ENCODE data around the gene UBE2J2.

DNA sequence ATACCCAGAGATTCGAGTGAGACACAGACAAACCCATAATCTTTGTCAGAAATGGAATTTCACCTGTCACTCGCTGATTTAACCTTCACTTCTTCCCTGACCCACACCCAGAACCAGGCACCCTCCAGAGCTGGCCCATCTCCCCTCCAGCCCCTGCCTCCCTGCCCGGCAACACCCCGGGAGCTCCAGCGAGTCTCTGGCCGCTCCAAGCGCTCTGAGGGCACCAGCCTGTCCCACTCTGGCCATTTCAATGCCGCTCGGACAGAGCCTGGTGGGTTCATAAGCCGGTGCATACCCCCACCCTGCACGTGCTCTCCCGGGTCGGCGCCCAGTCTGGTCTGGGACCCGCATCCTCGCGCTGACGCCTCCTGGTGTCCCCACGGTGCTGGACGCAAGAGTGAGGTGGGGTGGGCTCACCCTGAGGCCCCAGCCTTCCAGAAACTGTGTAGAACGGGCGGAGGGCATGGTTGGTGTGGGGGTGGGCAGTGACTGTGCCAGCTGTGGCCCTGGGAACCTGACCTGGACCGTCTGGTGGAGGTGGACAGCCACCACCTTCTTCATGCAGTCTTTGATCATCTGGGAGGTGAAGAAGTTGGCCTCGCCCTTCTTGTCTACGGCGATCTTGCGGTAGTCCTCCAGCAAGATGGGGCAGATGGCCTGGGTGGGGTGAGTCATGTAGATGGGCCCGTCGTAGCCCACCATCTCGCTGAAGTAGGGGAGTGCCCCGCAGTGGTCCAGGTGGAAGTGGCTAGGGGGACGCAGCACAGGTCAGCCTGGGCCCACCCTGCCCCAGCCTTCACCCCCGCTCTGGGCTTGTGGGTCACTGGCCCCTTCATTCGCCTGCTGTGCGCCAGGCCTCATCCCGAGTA, 45.4 kb upstream of the UBE2J2 start:
- TF ChIP-seq TCF4 (CRISPR knock-in tag; IDR thresholded peaks at IDR 0.05; ENCODE audit: borderline replicate concordance) (no peak), ESRRG (CRISPR knock-in tag; IDR thresholded peaks at IDR 0.05) (no peak)

Measured in SK-N-SH treated with all-trans-retinoic acid at 6 μM for 48 hours (cell line).